Keratinocyte (primary cell): Measurements from ENCODE around the gene SLX4IP.

Experiments
- EZH2 ChIP-seq: IDR thresholded peaks from one replicate; pipeline ENCODE4 v1.6.1; 2012; ENCODE audit warnings: inconsistent platforms, mild to moderate bottlenecking, low read length, moderate library complexity
- TF ChIP-seq, protein P1 (sequence below), 3 experiments: IDR thresholded peaks in 1 of 3; conservative IDR thresholded peaks in 1 of 3; optimal IDR thresholded peaks in 1 of 3; 2 replicates in 2 of 3; 3 replicates in 1 of 3; pipeline versions ENCODE3 to v1.5.1; 2011; ENCODE audit warnings: low read length in 3 of 3, mild to moderate bottlenecking in 3 of 3, moderate library complexity in 2 of 3, control low read depth in 1 of 3, inconsistent platforms in 1 of 3; ENCODE audit not compliant: insufficient read depth in 2 of 3; ENCODE audit errors: extremely low read depth in 1 of 3

DNA sequence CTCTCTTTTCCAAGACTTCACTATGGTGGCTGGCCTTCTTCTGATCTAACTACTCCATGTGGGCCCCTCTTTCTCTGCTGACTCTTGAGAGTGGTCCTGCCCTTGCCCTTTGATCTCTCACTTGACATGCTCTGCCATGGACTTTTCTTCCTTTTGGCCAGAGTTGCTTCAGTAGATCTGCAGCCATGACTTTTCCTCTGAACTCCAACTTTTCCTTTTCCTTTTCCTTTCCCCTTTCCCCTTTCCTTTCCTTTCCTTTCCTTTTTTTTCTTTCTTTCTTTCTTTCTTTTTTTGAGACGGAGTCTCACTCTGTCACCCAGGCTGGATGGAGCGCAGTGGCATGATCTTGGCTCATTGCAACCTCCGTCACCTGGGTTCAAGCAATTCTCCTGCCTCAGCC, 150.2 kb downstream of the SLX4IP start:
- TF ChIP-seq, protein P1, sequence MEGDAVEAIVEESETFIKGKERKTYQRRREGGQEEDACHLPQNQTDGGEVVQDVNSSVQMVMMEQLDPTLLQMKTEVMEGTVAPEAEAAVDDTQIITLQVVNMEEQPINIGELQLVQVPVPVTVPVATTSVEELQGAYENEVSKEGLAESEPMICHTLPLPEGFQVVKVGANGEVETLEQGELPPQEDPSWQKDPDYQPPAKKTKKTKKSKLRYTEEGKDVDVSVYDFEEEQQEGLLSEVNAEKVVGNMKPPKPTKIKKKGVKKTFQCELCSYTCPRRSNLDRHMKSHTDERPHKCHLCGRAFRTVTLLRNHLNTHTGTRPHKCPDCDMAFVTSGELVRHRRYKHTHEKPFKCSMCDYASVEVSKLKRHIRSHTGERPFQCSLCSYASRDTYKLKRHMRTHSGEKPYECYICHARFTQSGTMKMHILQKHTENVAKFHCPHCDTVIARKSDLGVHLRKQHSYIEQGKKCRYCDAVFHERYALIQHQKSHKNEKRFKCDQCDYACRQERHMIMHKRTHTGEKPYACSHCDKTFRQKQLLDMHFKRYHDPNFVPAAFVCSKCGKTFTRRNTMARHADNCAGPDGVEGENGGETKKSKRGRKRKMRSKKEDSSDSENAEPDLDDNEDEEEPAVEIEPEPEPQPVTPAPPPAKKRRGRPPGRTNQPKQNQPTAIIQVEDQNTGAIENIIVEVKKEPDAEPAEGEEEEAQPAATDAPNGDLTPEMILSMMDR (optimal IDR thresholded peaks at IDR 0.05 in 1 of 3, IDR thresholded peaks at IDR 0.05 in 1 of 3, conservative IDR thresholded peaks at IDR 0.05 in 1 of 3; ENCODE audit: extremely low read depth in 1 of 3, insufficient read depth in 2 of 3, low read length in 3 of 3), result no peak
- no peak for TF ChIP-seq EZH2
